CD4-positive, CD25-positive, alpha-beta regulatory T cell (primary cell): Measurements from ENCODE around the gene EXOC4. TPM values are rescaled to one million over a fixed set of nuclear protein-coding genes. Genes with fewer than 3 reads are reported as not detected.

ENCODE experiments used
- ATAC-seq, 2 donors: fragments of 150-1000 bp; cut with Tn5 transposase; one replicate each; pipeline ENCODE4 v1.10.0; 2021; ENCODE audit warnings: low read depth in 2 of 2, moderate number of reproducible peaks in 2 of 2, moderate library complexity in 1 of 2
- DNase-seq, 3 donors: peaks; one replicate each; pipeline versions ENCODE4 v3.0.0 to v3.0.0-alpha.2; 2012 to 2022; ENCODE audit warnings: mixed read lengths in 1 of 3
- H3K27ac ChIP-seq: one replicate; pipeline ENCODE4 v1.7.0; 2013; ENCODE audit warnings: mild to moderate bottlenecking, low read length; ENCODE audit not compliant: insufficient read depth, poor library complexity, severe bottlenecking
- H3K27me3 ChIP-seq: one replicate; pipeline ENCODE4 v1.7.0; 2013; ENCODE audit warnings: low read length; ENCODE audit not compliant: control insufficient read depth, insufficient read depth
- H3K36me3 ChIP-seq: one replicate; pipeline ENCODE4 v1.7.0; 2013; ENCODE audit warnings: mild to moderate bottlenecking, low read length, moderate library complexity; ENCODE audit not compliant: control insufficient read depth, insufficient read depth
- H3K4me1 ChIP-seq: 2 replicates; pipeline ENCODE4 v1.7.0; 2013; ENCODE audit warnings: mild to moderate bottlenecking, low read length; ENCODE audit not compliant: insufficient read depth, control insufficient read depth, poor library complexity, severe bottlenecking
- H3K4me3 ChIP-seq: one replicate; pipeline ENCODE4 v1.7.0; 2013; ENCODE audit warnings: low read depth, mild to moderate bottlenecking, low read length, moderate library complexity
- H3K9me3 ChIP-seq, 2 experiments: 1 replicate in 1 of 2; 2 replicates in 1 of 2; pipeline ENCODE4 v1.7.0; 2013; ENCODE audit warnings: low read length in 2 of 2, mild to moderate bottlenecking in 1 of 2, moderate library complexity in 1 of 2; ENCODE audit not compliant: control insufficient read depth in 2 of 2
- H3K27ac Mint-ChIP-seq, 3 donors: one replicate each; pipeline ENCODE4 v1.8.0; 2020 to 2022; ENCODE audit warnings: mild to moderate bottlenecking in 3 of 3, mixed read lengths in 3 of 3, moderate library complexity in 2 of 3
- H3K27me3 Mint-ChIP-seq: one replicate; pipeline ENCODE4 v1.8.0; 2022; ENCODE audit warnings: mild to moderate bottlenecking, mixed read lengths
- H3K36me3 Mint-ChIP-seq: one replicate; pipeline ENCODE4 v1.8.0; 2020; ENCODE audit warnings: mixed read lengths
- H3K4me1 Mint-ChIP-seq, 4 donors: one replicate each; pipeline ENCODE4 v1.8.0; 2020 to 2022; ENCODE audit warnings: mixed read lengths in 4 of 4, mild to moderate bottlenecking in 1 of 4
- H3K4me3 Mint-ChIP-seq, 4 donors: one replicate each; pipeline ENCODE4 v1.8.0; 2020 to 2022; ENCODE audit warnings: mild to moderate bottlenecking in 4 of 4, mixed read lengths in 4 of 4, moderate library complexity in 3 of 4
- H3K9me3 Mint-ChIP-seq, 7 donors: one replicate each; pipeline ENCODE4 v1.8.0; 2020 to 2022; ENCODE audit warnings: mixed read lengths in 7 of 7, mild to moderate bottlenecking in 3 of 7, moderate library complexity in 2 of 7
- polyA plus RNA-seq, 4 donors: library from polyadenylated mRNA; unstranded; fragments of 300-500 nt; fragmentation: Illumina TruSeq; gene quantifications; one replicate each; pipeline ENCODE4 v1.2.3, GENCODE V29; 2021
- total RNA-seq: library from RNA; stranded (reverse); gene quantifications from one replicate; pipeline ENCODE4 v1.2.3, GENCODE V29; 2022

The EXOC4 gene
- total and polyA plus RNA-seq, 5 donors from 2014 or later = 39.1 to 118 (median 52.2) TPM

DNA sequence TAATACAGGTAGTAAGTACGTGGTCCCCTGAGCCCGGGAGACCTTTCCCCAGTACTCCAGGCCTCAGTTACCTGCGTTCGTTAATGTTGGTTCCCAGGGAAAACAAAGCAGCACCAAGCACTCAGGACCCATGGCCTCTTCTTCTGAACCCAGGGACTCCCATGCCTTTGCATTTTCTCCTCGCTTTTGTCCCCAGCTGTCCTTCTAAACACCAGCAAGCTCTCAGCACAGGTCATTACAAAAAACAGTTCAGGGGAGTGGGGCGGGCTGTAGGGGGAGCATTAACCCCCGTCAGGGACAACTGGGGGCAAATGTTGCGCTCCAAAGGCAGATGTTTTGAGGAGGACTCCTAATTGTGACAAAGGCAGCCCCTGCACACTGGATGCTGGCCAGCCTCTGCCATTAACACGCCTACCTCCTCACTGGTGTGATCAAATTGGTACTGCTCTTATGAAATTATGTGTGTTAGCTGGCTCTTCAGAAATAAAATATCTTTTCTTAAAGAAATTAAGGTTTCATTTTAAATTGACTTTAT, 793.8 kb downstream of the EXOC4 start:
- H3K9me3 Mint-ChIP-seq = no peaks in the 10 kb centered on the region
- Histone ChIP-seq H3K4me3 (no peak overlapping the region), H3K27ac (no peak overlapping the region), H3K9me3 (no peaks in the 10 kb centered on the region), H3K27me3 (no peaks in the 10 kb centered on the region), H3K36me3 (no peaks in the 10 kb centered on the region), H3K4me1 (no peaks in the 10 kb centered on the region)
- H3K27me3 Mint-ChIP-seq = no peaks in the 10 kb centered on the region
- no peak for DNase-seq
- H3K4me3 Mint-ChIP-seq = no peak overlapping the region
- H3K4me1 Mint-ChIP-seq = peaks cover 0 to 3% (median 0%) of the 10 kb centered on the region in 4 donors
- no peak for ATAC-seq
- no peak overlapping the region for H3K27ac Mint-ChIP-seq
- H3K36me3 Mint-ChIP-seq = peaks cover 32% of the 10 kb centered on the region

DNA sequence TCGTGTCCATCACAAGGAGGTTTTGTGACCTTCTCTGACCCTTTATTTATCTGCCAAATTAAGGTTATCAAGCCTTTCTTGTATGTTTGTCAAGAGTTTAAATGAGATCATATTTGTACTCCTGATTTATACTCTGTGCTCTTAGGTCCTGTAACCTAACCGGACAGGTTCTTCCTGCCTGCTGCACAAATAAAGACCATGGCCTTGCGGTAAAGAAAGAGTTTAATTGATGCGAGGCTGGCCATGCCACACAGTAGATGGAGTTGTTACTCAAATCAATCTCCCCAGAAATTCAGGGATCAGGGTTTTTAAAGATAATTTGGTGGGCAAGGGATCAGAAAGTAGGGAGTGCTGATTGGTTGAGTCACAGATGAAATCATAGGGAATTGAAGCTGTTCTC, 794.8 kb downstream of the EXOC4 start:
- no peak overlapping the region for H3K27ac ChIP-seq
- DNase-seq (no peak), ATAC-seq (no peak)
- Mint-ChIP-seq H3K36me3 (peaks cover 32% of the 10 kb centered on the region), H3K9me3 (no peaks in the 10 kb centered on the region), H3K4me1 (peaks cover 0 to 3% (median 1%) of the 10 kb centered on the region in 4 donors), H3K4me3 (no peak overlapping the region), H3K27ac (peak overlapping the region in 1 of 3 donors; percentile 39), H3K27me3 (no peaks in the 10 kb centered on the region)
- H3K27me3 ChIP-seq = no peaks in the 10 kb centered on the region
- H3K4me3 ChIP-seq = no peak overlapping the region
- H3K36me3 ChIP-seq = no peaks in the 10 kb centered on the region
- H3K9me3 ChIP-seq = no peaks in the 10 kb centered on the region
- H3K4me1 ChIP-seq = no peaks in the 10 kb centered on the region

DNA sequence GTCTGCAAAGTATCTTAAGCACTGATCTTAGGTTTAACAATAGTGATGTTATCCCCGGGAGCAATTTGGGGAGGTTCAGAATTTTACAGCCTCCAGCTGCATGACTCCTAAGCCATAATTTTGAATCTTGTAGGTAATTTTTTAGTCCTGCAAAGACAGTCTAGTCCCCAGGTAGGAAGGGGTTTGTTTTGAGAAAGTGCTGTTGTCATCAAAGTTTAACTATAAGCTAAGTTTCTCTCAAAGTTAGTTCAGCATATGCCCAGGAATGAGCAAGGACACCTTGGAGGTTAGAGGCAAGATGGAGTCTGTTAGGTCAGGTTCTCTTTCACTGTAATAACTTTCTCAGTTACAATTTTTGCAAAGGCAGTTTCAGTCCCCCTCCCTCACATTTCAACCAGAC, 795.3 kb downstream of the EXOC4 start:
- Mint-ChIP-seq H3K36me3 (peaks cover 32% of the 10 kb centered on the region), H3K9me3 (no peaks in the 10 kb centered on the region), H3K4me1 (peaks cover 0 to 7% (median 1%) of the 10 kb centered on the region in 4 donors), H3K27me3 (no peaks in the 10 kb centered on the region), H3K27ac (no peak overlapping the region), H3K4me3 (no peak overlapping the region)
- no peak for DNase-seq
- Histone ChIP-seq H3K27me3 (no peaks in the 10 kb centered on the region), H3K4me1 (no peaks in the 10 kb centered on the region), H3K27ac (no peak overlapping the region), H3K9me3 (no peaks in the 10 kb centered on the region), H3K36me3 (no peaks in the 10 kb centered on the region), H3K4me3 (no peak overlapping the region)
- ATAC-seq = no peak

GRCh38 chr7:134051020-134051419, 798.1 kb downstream of the EXOC4 start:
- Histone ChIP-seq H3K27me3 (no peaks in the 10 kb centered on the region), H3K9me3 (no peaks in the 10 kb centered on the region), H3K36me3 (no peaks in the 10 kb centered on the region), H3K4me3 (no peak overlapping the region), H3K27ac (no peak overlapping the region), H3K4me1 (no peaks in the 10 kb centered on the region)
- Mint-ChIP-seq H3K9me3 (no peaks in the 10 kb centered on the region), H3K27me3 (no peaks in the 10 kb centered on the region), H3K27ac (no peak overlapping the region), H3K4me1 (peaks cover 0 to 7% (median 2%) of the 10 kb centered on the region in 4 donors), H3K4me3 (no peak overlapping the region), H3K36me3 (peaks cover 23% of the 10 kb centered on the region)
- DNase-seq = no peak
- no peak for ATAC-seq

- Mint-ChIP-seq H3K27ac (no peak overlapping the region), H3K9me3 (no peaks in the 10 kb centered on the region), H3K27me3 (no peaks in the 10 kb centered on the region), H3K4me1 (peaks cover 0 to 7% (median 1%) of the 10 kb centered on the region in 4 donors), H3K4me3 (no peak overlapping the region), H3K36me3 (peaks cover 19% of the 10 kb centered on the region)
- H3K27me3 ChIP-seq = no peaks in the 10 kb centered on the region
- H3K4me3 ChIP-seq = no peak overlapping the region
- no peaks in the 10 kb centered on the region for H3K36me3 ChIP-seq
- no peaks in the 10 kb centered on the region for H3K9me3 ChIP-seq
- no peaks in the 10 kb centered on the region for H3K4me1 ChIP-seq
- DNase-seq (no peak), ATAC-seq (no peak)
- H3K27ac ChIP-seq = no peak overlapping the region
Observed at GRCh38 chr7:134056816-134057215, 803.9 kb downstream of the EXOC4 start.

DNA sequence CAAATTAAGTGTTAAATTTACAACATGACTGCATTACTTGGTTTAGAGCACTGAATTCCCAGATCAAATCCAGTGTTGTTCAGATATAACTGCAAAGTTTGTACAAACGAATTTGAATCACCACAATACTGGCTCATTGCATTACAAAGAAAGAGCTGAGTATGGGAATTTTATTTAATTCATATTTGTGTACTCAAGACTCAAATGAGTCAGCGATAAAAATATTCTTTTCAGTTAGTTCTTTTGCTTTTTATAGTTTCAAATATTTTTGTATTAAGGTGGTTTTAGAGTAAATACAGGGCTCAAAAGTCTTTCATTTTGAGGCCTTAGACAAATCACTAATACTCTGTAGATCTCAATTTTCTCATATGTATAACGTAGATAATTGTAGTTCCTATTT, 805.6 kb downstream of the EXOC4 start:
- Histone ChIP-seq H3K9me3 (no peaks in the 10 kb centered on the region), H3K4me3 (no peak overlapping the region), H3K36me3 (no peaks in the 10 kb centered on the region), H3K4me1 (no peaks in the 10 kb centered on the region), H3K27ac (no peak overlapping the region), H3K27me3 (no peaks in the 10 kb centered on the region)
- no peak overlapping the region for H3K4me3 Mint-ChIP-seq
- peaks cover 31% of the 10 kb centered on the region for H3K36me3 Mint-ChIP-seq
- ATAC-seq (no peak), DNase-seq (no peak)
- no peak overlapping the region for H3K27ac Mint-ChIP-seq
- H3K27me3 Mint-ChIP-seq = no peaks in the 10 kb centered on the region
- H3K9me3 Mint-ChIP-seq = peaks cover 0 to 2% (median 0%) of the 10 kb centered on the region in 7 donors
- H3K4me1 Mint-ChIP-seq = peaks cover 0 to 2% (median 0%) of the 10 kb centered on the region in 4 donors

DNA sequence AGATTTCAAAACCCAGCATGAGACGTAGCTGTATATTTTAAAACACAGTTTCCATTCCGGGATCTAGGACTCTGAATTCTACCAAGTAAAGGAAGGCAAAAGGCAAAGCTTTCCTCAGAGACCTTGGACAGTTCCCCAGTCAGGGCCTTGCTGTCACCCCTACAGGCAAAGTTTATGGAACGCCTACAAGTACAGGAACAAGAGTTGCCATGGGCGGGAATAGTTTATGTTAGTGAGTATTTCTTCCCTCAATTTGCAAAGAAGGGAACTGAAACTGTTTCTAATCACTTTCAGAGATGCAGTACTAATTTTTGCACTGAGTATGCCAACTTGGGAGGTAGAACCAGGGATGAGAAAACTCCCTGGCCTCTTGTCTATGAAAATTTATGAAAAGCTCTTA, 806.1 kb downstream of the EXOC4 start:
- no peak overlapping the region for H3K27ac ChIP-seq
- Mint-ChIP-seq H3K9me3 (peaks cover 0 to 2% (median 0%) of the 10 kb centered on the region in 7 donors), H3K27me3 (no peaks in the 10 kb centered on the region), H3K36me3 (peaks cover 33% of the 10 kb centered on the region), H3K27ac (no peak overlapping the region), H3K4me3 (no peak overlapping the region), H3K4me1 (peaks cover 0 to 2% (median 0%) of the 10 kb centered on the region in 4 donors)
- H3K36me3 ChIP-seq = no peaks in the 10 kb centered on the region
- no peaks in the 10 kb centered on the region for H3K27me3 ChIP-seq
- no peaks in the 10 kb centered on the region for H3K9me3 ChIP-seq
- DNase-seq (no peak), ATAC-seq (no peak)
- no peak overlapping the region for H3K4me3 ChIP-seq
- no peaks in the 10 kb centered on the region for H3K4me1 ChIP-seq

DNA sequence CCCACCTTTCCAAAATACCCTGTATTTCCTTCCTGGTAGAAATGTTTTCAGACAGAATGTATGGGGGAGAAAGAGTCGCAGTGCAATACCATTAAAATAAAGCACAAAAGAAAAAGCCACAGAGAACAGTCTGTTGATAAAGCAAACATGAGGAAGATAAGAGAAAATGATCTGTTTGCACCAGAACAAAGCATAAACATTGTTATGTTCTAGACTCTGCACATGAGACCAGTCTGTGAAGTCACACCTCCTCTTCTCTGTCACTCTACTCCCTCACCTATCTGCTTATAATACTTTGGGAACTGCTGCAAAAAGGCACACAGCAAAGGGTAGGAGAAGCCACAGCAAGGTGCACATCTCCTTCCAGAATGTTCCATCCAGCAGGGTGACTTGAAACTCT, 807.0 kb downstream of the EXOC4 start:
- no peaks in the 10 kb centered on the region for H3K4me1 Mint-ChIP-seq
- H3K36me3 Mint-ChIP-seq = peaks cover 35% of the 10 kb centered on the region
- H3K4me1 ChIP-seq = no peaks in the 10 kb centered on the region
- no peak overlapping the region for H3K27ac Mint-ChIP-seq
- H3K9me3 Mint-ChIP-seq = peaks cover 0 to 2% (median 0%) of the 10 kb centered on the region in 7 donors
- no peaks in the 10 kb centered on the region for H3K27me3 Mint-ChIP-seq
- no peak overlapping the region for H3K4me3 Mint-ChIP-seq
- no peak overlapping the region for H3K27ac ChIP-seq
- no peak for ATAC-seq
- no peak for DNase-seq
- H3K27me3 ChIP-seq = no peaks in the 10 kb centered on the region
- H3K36me3 ChIP-seq = no peaks in the 10 kb centered on the region
- no peaks in the 10 kb centered on the region for H3K9me3 ChIP-seq
- no peak overlapping the region for H3K4me3 ChIP-seq
